K562 treated with DMSO at 1 percent for 48 hours (cell line): ENCODE data around the gene RAB35. TPM values are rescaled to one million over a fixed set of nuclear protein-coding genes. Genes with fewer than 3 reads are reported as not detected.

Source experiments
- total RNA-seq: library from RNA; unstranded; fragments of 300-600 nt; gene quantifications from 2 replicates; pipeline ENCODE4 v1.2.3, GENCODE V29; 2022; ENCODE audit warnings: low replicate concordance; ENCODE audit errors: extremely low read depth

RAB35 gene
- not detected in 2 replicates for total RNA-seq

DNA sequence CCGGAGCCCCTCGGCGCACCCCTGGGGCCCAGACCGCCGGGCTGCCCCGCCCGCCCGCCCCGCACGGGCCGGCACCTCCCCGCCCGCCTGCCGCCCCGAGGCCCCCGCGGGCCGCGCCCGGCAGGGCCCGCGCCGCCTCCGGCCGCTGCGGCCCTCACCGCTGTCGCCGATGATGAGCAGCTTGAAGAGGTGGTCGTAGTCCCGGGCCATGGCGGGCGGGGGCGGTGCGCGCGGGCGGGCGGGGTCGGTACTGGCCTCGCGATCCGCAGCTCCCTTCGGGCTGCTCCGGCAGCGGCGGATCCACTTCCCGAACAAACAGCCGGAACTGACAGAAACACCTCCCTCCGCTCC, at the start of gene RAB35:
TSS of gene RAB35 (minus strand) at position 313 of the 351 bp plus-strand sequence. CDS start at position 210, 103 bp downstream.

Other genes starting within 250 kb of the RAB35 start
- not detected in 2 replicates for gene CIT, start 239.4 kb downstream of the RAB35 start, total RNA-seq
- gene BICDL1, start 127.5 kb downstream of the RAB35 start, total RNA-seq, result not detected in 2 replicates
- gene GCN1, start 78.0 kb upstream of the RAB35 start, total RNA-seq, result not detected in 2 replicates
- gene RPLP0, start 84.4 kb upstream of the RAB35 start, total RNA-seq, result 3,796 and 8,949 TPM in 2 replicates
- not detected in 2 replicates for gene PXN, start 149.0 kb upstream of the RAB35 start, total RNA-seq
- gene RNU4-2, start 175.2 kb upstream of the RAB35 start, total RNA-seq, result not detected in 2 replicates
- not detected in 2 replicates for gene RNU4-1, start 176.5 kb upstream of the RAB35 start, total RNA-seq
- not detected in 2 replicates for gene SIRT4, start 185.6 kb upstream of the RAB35 start, total RNA-seq
- gene PLA2G1B, start 211.0 kb upstream of the RAB35 start, total RNA-seq, result not detected in 2 replicates